Type B pancreatic cell (in vitro differentiated cells): ENCODE measurements around the gene PIGZ. TPM values are rescaled to one million over a fixed set of nuclear protein-coding genes. Genes with fewer than 3 reads are reported as not detected.
A peak's percentile ranks its signal among the peaks of the same experiment; 100 is the strongest.

Experiments
- DNase-seq: peaks from one replicate; pipeline ENCODE4 v3.0.0; 2021; ENCODE audit warnings: mixed read lengths; ENCODE audit not compliant: unreplicated experiment; ENCODE audit errors: extremely low spot score
- H3K27ac Mint-ChIP-seq: 2 replicates; pipeline ENCODE4 v1.8.0; 2021; ENCODE audit warnings: mild to moderate bottlenecking, mixed read lengths
- H3K27me3 Mint-ChIP-seq: 2 replicates; pipeline ENCODE4 v1.8.0; 2021; ENCODE audit warnings: mixed read lengths
- H3K36me3 Mint-ChIP-seq: 2 replicates; pipeline ENCODE4 v1.8.0; 2021; ENCODE audit warnings: mixed read lengths
- H3K4me1 Mint-ChIP-seq: one replicate; pipeline ENCODE4 v1.8.0; 2021; ENCODE audit warnings: mixed read lengths; ENCODE audit not compliant: unreplicated experiment
- H3K4me3 Mint-ChIP-seq: 2 replicates; pipeline ENCODE4 v1.8.0; 2021; ENCODE audit warnings: mild to moderate bottlenecking, mixed read lengths
- H3K9me3 Mint-ChIP-seq: 2 replicates; pipeline ENCODE4 v1.8.0; 2021; ENCODE audit warnings: mixed read lengths
- CTCF ChIP-seq: fragments of 200-600 bp; sonication (generic); conservative IDR thresholded peaks from 2 replicates; pipeline ENCODE4 v1.5.0; 2021; ENCODE audit warnings: antibody characterized with exemption, mild to moderate bottlenecking
- total RNA-seq: library from RNA; stranded (reverse); gene quantifications from 2 replicates; pipeline ENCODE4 v1.2.1, GENCODE V29; 2021; ENCODE audit warnings: low replicate concordance

PIGZ gene
- total RNA-seq, 1 donor from 2014 or later: 2.0 TPM

GRCh38 chr3:197008436-197009209, 40.0 kb upstream of the PIGZ start:
- Mint-ChIP-seq H3K9me3 (no peaks in the 10 kb centered on the region), H3K4me3 (no peak overlapping the region), H3K36me3 (peaks cover 5% of the 10 kb centered on the region), H3K27me3 (peaks cover 5% of the 10 kb centered on the region), H3K4me1 (peaks cover 4% of the 10 kb centered on the region), H3K27ac (no peak overlapping the region)
- no peak for DNase-seq
- TF ChIP-seq CTCF: no peak

- TF ChIP-seq CTCF: no peak
- Mint-ChIP-seq H3K36me3 (peaks cover 5% of the 10 kb centered on the region), H3K27me3 (peaks cover 5% of the 10 kb centered on the region), H3K9me3 (no peaks in the 10 kb centered on the region), H3K27ac (peak overlapping the region; percentile 48), H3K4me3 (no peak overlapping the region), H3K4me1 (peaks cover 4% of the 10 kb centered on the region)
- no peak for DNase-seq
Observed at GRCh38 chr3:197007953-197008352, 39.3 kb upstream of the PIGZ start.

GRCh38 chr3:197007296-197007940, 38.8 kb upstream of the PIGZ start:
- Mint-ChIP-seq H3K27me3 (peaks cover 5% of the 10 kb centered on the region), H3K27ac (peak overlapping the region; percentile 48), H3K4me1 (peaks cover 4% of the 10 kb centered on the region), H3K9me3 (no peaks in the 10 kb centered on the region), H3K36me3 (peaks cover 5% of the 10 kb centered on the region), H3K4me3 (no peak overlapping the region)
- no peak for TF ChIP-seq CTCF
- DNase-seq: no peak

GRCh38 chr3:197006860-197007259, 38.2 kb upstream of the PIGZ start:
- peaks cover 5% of the 10 kb centered on the region for H3K36me3 Mint-ChIP-seq
- no peak overlapping the region for H3K27ac Mint-ChIP-seq
- H3K4me1 Mint-ChIP-seq: peaks cover 4% of the 10 kb centered on the region
- DNase-seq: no peak
- no peaks in the 10 kb centered on the region for H3K9me3 Mint-ChIP-seq
- H3K4me3 Mint-ChIP-seq: no peak overlapping the region
- no peak for TF ChIP-seq CTCF
- H3K27me3 Mint-ChIP-seq: peaks cover 5% of the 10 kb centered on the region

GRCh38 chr3:197006446-197006845, 37.8 kb upstream of the PIGZ start:
- no peak for DNase-seq
- Mint-ChIP-seq H3K36me3 (peaks cover 5% of the 10 kb centered on the region), H3K4me3 (no peak overlapping the region), H3K9me3 (no peaks in the 10 kb centered on the region), H3K27ac (no peak overlapping the region), H3K27me3 (peaks cover 5% of the 10 kb centered on the region), H3K4me1 (peaks cover 4% of the 10 kb centered on the region)
- TF ChIP-seq CTCF: no peak
